GM19324 (cell line): ENCODE results near the gene GPR180.

Experiments used
- ATAC-seq: cut with Tn5 transposase; IDR thresholded peaks from one replicate; pipeline ENCODE4 v1.9.1; 2021; ENCODE audit warnings: mild to moderate bottlenecking, moderate library complexity; ENCODE audit not compliant: unreplicated experiment, low FRiP score

GPR180 gene

DNA sequence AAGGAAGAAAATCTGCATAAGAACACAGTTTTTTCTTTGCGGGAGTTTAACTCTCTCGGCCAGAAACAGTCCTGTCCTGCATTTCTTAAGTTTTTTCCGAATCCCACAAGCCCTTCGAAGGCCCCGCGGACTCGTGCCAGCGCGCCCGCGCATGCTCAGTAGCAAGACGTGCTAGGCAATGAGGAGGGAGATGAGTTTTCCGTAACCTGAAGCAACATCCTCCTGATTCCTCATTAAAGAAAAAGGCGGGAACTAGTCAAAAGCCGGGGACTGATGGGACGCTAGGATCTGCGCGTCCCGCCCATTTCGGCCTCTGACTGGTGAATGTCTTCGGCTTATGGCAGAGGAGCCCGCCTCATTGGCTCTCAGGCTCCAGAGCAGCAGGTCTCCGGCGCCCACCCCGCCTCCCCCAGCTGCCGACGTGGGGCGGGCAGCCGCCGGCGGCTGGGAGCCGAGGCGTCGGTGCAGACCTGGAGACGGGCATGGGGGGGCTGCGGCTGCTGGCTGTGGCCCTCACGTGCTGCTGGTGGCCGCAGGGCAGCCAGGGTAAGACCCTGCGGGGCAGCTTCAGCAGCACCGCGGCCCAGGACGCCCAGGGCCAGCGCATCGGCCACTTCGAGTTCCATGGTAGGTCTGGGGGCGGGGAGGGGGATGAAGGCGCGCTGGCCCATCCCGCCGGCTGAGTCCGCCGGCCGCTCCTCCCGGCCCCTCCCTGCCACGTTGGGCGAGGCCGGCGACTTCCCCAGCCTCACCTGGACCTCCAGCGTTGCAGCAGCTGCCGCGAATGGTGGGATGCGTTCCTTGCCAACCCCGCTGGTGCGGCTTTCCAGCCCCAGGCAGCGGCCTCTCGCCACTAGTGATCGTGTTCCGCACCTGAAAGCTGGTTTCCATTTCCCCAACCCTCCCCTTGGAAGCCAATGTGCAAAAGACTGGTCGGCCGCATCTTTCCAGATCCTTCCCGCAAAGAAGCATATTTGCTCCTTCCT, at the start of gene GPR180:
GPR180 (plus strand) TSS at position 412 of the 986 bp plus-strand sequence; CDS start at position 483, 71 bp downstream.
- peak; percentile 100 for ATAC-seq

DNA sequence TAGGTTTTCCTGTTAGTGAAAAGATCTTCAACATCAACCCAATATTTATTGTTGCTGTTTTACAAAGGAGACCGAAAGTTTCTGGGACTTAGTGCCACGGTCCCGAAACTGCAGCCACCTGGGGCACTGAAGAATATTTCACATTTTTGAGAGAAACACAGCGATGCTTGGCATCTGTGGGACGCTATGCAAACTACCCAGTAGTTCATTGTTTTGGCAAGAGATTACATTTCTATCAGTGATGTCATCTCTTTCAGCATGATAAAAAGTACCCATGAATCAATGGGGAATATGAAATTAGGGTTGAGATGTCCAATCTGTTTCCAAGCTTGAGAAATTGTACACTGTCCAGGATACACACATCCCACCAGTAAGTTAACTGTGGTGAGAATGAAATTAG, 49.6 kb upstream of the GPR180 start:
- ATAC-seq, result no peak

DNA sequence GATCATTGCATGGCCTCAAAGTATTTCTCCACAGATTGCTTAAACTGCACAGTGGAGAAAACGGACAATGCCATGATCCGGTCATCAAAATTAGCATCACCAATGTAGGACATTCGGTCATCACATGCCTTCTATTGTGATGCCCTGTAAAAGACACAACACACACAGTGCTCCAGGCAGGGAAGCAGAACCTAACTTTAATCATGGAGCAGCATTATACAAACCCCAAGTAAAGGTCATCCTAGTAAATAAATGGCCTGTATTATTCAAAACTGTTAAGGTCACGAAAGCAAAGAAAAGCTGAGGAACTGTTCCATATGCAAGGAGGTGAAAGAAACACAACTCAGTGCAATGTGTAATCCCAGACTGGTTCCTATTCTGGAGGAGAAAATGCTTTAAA, 47.9 kb upstream of the GPR180 start:
- ATAC-seq, result no peak

DNA sequence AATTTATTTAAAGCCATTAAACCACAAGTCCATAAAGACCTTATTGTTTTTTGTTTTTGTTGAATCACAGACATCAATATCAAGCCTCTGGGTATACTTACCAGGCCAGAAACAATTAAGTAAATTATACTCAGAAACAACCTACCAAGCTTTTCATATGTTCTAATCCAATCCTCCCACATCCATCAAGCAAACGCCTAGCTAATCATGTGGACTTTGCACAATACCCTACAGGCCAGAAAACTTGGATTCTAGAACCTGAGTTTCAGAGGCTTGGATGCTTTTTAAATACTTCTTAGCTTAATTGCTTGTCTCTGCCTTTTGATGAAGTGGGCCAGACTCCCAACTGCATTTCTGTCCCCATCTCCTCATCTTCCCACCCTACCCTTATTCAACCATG, 45.6 kb upstream of the GPR180 start:
- ATAC-seq, result no peak

DNA sequence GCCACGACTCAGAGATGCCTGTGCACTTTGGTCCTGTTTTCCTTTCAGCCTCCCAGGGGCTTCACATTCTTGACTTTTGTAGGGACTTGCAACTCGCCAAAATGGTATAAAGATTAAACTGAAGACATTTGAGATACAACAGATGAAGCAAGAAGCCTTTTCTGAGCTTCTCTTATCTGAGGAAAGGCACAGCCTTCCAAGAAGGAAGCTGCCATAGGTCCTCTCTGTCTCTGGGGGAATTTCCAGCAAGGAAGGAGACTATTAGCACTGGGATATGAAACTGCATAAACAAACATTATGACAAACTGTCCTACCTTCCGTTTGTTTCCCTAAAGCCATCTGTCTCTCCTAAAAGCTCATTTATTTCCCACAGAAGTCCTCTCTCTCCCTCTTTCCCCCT, 45.0 kb upstream of the GPR180 start:
- ATAC-seq, result no peak

DNA sequence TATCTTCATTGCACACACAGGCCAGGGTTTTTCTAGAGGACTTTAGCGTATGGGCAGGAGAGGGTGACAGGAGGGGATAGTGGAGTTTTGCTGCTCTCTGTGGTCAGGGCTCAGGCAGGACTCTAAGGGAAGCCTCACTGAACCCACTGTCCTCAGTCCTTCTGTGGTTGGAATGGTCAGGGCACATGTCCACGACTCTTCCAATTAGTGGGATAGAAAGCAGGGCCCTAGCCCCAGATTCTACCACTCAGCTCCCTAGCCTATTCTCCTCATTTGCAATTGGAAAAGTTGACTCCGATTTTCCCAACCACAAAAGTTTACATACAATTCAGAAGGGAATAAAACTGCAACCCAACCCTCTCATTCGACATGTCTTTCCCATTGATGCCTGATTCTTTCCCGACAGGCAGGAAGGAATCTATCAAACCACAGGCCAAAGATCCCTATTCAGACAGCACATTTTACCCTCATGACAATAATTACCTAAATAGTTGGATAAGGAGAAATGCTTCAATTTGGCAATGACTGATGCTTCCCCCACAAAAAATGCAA, 43.9 kb upstream of the GPR180 start:
- ATAC-seq, result no peak

DNA sequence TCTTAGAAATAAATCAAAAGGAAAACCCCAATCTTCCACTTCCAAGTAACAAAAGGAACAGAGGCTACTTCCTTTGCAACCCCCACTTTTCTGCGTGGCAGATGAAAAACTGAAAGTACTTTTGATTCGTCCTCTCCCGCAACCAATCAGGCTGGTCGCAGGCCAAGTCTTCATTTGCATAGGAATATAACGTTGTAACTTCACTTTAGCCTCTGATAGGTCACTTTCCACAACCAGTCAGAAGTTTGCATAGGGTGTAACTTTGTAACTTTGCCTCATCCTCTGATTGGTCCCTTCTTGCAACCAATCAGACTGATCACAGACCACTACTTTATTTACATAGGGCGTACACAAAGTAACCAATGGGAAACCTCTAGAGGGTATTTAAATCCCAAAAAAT, 42.9 kb upstream of the GPR180 start:
- no peak for ATAC-seq

DNA sequence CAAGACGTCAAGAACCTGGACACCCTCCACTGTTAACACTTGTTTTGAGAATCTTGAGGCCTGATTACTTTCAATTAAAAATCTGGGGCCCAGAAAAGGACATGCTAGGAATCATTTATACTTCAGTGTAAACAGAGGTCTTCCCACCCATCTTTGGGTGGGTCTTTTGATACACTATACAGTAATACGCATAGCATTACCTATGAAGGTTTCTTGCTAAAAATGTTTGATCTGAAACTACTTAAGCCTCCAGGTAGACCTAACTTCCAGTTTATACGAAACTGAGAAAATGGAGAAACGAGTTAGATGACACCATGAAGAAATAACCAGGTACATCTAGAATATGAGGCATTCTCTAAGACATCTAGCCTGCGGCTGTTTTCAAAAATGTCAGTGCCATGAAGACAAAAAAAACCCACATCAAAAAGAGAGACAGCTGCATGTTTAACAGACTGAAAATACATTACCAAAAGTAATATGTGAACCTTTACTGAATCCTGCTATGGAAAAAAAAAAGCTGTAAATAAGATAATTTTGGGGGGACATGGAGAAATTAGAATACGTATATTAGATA, 42.3 kb upstream of the GPR180 start:
- no peak for ATAC-seq

DNA sequence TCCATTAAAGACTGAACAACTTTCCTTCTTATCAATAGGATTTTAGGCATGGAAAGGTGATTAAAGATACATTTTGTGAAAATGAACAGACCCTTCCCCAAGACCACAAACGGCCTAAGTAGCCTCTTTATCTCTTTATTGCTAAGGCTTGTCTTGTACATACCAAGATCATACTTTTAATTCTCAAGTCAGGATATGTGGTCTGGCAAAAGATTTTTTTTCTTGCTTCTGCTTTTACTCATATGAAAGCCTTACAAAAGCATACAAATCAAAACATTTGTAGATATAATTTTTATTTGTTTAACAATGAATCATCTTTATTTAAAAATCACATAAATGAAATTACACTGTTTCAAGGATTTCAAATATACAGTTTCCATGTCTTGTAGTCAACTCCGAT, 41.5 kb upstream of the GPR180 start:
- ATAC-seq, result no peak

DNA sequence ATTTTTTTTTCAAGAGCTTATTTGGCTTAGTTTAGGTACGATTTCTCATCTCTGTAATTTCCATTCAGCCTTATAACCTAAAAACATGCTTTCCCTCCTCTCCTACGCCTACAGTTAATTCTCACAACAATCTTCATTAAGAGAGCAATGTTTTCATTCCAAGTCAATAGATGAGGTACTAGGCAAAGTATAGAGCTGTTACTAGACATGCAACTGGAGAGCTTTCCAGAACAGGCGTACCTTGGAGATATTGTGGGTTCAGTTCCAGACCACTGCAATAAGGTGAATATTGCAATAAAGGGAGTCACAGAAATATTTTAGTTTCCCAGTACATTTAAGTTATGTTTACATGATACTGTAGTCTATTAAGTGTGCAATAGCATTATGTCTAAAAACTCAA, 40.5 kb upstream of the GPR180 start:
- ATAC-seq, result no peak

DNA sequence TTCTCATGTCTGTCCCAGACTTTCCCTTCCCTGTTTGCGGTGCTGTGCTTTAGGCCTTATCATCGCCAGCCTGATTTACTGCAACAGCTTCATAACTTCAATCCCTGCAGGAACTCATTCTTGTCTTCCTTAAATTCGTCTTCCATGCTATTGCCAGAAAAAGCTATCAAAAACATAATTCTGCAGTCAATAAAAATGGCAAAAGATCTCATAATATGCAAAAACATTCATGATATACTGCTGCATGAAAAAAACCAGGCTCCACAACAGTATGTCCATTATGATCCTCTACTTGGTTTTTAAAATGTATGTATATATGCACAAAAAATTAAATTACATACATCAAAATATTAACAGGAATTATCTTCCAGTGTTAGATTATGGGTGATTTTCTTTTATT, 34.1 kb upstream of the GPR180 start:
- ATAC-seq, result no peak

DNA sequence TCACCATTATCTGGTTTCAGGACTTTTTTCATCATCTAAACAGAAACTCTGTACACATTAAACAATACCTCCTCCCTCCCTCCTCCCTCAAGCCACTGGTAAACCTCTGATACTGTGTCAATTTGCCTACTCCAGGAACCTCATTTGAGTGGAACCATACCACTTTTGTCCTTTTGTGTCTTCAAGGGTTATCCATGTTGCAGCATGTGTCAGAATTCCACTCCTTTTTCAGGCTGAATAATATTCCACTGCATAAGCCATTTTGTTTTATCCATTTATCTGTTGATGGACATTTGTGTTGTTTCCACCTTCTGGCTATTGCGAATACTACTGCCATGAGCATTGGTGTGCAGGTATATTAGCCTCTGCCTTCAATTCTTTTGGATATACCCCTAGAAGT, 33.2 kb upstream of the GPR180 start:
- no peak for ATAC-seq

DNA sequence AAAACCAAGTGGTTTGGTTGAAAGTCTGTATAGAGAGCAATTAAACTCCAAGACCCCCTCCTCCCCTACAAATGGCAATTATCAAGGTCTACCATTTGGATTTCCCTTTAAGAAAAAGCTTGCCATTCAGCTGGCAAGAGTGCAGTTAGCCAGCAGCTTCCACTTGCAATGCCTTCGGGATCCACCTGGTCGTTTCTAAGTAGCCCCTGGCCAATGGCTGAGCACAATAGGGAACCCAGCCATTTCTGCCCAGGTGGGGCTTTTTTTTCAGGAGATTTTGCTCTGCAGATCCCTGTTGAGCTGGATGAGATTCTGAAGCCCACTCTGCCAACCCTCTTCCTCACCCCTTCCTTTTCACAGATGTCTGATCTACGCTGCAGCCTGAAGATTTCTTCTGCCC, 32.0 kb upstream of the GPR180 start:
- ATAC-seq, result no peak

DNA sequence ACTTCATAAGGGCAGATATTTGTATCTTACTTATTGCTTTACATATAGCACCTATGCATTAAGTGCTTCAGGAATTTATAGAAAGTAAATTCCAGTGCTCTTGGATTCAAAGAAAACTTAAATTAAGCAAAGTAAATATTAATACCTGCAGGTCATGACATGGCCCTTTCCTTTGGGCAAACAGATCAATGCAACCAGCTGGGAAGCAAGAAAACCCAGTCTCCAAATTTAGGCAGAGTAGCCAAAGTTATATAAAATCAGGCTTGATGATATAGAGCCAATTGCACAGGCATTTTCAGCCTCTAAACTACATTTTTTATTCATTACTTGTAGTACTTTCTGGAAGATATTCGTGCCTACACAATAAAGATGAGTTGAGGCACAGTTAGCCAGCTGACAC, 22.6 kb upstream of the GPR180 start:
- no peak for ATAC-seq

DNA sequence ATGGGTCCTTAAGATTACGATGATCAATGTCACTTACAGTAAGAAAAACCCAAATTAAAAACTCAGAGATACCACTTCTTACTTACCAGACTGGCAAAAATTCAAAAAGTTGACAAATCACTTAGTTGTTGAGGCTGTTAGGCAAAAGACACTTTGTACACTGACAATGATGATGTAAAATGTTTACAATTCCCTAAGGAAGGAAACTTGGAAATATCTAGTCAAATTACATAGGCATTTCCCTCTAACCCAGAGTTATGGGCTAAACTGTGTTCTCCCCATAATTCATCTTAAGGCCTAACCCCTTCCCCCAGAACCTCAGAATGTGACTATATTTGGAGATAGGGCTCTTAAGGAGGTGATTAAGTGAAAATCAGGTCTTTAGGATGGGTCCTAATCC, 17.7 kb upstream of the GPR180 start:
- ATAC-seq, result no peak

DNA sequence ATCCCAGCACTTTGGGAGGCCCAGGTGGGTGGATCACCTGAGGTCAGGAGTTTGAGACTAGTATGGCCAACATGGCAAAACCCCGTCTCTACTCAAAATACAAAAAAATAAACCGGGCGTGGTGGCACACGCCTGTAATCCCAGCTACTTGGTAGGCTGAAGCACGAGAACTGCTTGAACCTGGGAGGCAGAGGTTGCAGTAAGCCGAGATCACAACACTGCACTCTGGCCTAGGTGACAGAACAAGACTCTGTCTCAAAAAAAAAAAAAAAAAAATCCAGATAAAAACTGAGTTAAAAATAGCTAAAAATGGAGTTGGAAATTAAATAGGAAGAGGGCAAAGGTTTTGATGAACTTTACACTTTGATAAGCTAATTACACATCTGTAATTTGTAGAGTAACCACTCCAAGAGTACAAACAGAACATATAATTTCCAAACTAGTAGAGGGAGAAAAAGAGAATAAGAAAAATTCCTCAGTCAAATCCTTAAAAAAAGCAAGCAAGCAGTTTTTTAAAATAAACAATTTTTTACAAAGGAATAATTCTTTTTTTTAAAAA, 16.0 kb upstream of the GPR180 start:
- no peak for ATAC-seq

DNA sequence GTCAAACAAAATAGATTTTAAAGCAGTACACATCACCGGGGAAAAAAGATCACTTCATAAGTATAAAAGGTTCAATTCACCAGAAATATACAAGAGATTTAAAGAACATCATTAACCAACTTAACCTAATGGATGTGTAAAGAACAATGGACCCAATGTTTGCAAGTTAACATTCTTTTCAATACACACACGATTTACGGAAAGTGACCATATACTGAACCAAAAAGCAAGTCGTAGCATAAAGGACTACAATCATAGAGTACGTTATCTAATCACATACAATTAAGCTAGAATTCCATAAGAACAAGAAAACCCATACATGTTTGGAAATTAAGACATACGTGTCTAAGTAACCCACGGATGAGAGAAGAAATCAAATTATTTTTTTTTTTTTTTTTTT, 15.3 kb upstream of the GPR180 start:
- no peak for ATAC-seq

DNA sequence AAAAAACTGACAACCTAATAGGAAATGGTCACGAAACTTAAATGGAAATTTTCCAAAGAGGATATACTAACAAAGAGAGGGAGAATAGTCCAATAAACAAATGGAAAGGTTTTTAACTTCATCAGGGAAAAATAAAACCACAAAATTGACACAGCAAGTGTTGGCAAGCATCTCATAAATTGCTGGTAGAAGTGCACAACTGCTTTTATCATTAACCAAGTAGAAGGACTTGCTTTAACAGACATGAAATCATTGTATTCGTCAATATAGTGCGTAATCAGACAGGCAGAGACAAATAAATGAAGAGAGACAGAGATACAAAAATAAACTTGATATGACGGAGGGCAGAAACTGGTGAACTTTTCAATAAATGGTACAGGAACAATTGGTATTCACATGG, 13.1 kb upstream of the GPR180 start:
- ATAC-seq, result no peak

DNA sequence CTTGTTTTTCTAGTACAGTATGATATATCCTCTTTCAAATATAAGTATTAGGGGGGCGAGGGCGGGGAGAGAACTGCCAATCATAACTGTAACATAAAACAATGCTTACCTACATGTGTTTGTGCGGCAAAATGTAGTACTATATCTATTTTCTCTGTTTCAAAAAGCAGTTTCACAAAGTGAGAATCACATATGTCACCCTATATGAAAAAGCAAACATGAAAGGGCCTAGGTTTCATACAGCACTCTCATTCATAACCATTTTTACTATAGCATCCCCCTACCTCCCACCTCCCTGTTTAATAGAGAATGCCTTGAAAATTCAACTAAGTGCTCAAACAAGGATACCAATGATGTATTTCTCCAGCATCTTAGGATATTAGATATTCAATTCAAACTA, 10.9 kb upstream of the GPR180 start:
- no peak for ATAC-seq

DNA sequence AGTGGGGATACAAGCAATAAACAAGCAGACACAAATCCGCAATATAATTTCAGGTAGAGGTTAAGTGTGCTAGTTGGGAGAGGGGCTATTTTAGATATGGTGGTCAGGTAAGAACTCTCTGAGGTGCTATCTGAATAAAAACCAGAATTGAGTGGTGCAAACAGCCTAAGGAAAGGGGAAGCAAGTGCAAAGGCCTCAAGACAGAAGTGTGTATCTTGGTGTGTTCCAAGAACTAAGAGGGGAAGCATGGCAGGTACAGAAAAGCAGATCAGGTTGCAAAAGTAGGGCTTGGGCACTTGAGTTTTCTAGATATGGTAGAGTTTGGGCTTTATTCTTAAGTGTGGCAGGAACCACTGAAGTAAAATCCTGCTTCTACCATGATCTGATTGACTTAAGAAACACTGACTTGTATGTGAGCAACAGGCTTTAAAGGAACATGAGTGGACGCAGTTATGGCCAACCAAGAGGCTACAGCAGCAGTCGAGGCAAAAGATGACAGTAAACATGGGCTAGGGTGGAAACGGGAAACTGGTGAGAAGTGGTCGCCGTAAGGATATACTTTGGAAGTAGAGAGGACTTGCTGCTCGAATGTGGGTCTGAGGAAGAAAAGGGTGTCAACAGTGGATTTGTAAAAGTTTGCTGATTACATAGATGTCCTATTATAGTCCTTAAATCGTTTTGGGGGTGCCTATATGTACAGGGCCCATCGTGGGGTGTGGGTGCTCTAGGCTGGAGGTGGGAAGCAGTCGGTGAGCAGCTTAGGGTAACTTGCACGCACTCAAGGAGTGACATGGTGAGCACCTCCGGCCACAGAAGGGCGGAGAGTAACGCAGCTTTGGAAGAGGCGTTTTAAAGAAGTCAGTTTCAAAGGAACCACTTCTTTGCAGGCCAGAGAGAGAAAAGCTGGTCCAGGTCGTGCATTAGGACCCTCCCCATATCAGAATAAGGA, 6.4 kb upstream of the GPR180 start:
- peak; percentile 45 for ATAC-seq
